Retinal pigment epithelial cell (primary cell): ENCODE data around the gene CALML5.

Source experiments
- DNase-seq: peaks from one replicate; pipeline ENCODE4 v3.0.0-alpha.2; 2010; ENCODE audit warnings: low read depth
- H3K4me3 ChIP-seq: 2 replicates; pipeline ENCODE4 v1.5.1; 2011; ENCODE audit warnings: mild to moderate bottlenecking, low read length, control low read depth, moderate library complexity
- TF ChIP-seq, protein P1 (sequence below): conservative IDR thresholded peaks from 2 replicates; pipeline ENCODE4 v1.5.1; 2011; ENCODE audit warnings: low read depth, low read length, control low read depth, inconsistent platforms

Gene CALML5

DNA sequence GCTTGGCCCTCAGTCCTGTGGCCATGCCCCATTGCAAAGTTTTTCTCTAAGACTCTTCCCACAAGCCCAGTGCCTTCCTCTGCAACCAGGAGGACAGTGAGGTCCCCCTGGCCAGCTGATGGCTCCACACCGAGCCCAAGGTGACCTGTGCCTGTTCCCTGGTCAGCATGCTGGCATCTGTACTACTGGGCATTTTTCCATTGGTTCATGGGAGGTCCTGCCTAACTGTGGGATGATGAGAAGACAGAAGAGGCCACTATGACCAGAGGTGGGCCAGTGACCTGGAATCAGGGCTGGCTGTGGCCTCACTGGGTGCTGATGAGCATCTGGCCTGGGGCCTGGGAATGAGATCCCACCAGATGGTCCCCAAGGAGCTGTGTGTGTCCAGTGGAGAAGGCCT, 45.6 kb upstream of the CALML5 start:
- no peak for DNase-seq
- TF ChIP-seq, protein P1, sequence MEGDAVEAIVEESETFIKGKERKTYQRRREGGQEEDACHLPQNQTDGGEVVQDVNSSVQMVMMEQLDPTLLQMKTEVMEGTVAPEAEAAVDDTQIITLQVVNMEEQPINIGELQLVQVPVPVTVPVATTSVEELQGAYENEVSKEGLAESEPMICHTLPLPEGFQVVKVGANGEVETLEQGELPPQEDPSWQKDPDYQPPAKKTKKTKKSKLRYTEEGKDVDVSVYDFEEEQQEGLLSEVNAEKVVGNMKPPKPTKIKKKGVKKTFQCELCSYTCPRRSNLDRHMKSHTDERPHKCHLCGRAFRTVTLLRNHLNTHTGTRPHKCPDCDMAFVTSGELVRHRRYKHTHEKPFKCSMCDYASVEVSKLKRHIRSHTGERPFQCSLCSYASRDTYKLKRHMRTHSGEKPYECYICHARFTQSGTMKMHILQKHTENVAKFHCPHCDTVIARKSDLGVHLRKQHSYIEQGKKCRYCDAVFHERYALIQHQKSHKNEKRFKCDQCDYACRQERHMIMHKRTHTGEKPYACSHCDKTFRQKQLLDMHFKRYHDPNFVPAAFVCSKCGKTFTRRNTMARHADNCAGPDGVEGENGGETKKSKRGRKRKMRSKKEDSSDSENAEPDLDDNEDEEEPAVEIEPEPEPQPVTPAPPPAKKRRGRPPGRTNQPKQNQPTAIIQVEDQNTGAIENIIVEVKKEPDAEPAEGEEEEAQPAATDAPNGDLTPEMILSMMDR, result no peak

DNA sequence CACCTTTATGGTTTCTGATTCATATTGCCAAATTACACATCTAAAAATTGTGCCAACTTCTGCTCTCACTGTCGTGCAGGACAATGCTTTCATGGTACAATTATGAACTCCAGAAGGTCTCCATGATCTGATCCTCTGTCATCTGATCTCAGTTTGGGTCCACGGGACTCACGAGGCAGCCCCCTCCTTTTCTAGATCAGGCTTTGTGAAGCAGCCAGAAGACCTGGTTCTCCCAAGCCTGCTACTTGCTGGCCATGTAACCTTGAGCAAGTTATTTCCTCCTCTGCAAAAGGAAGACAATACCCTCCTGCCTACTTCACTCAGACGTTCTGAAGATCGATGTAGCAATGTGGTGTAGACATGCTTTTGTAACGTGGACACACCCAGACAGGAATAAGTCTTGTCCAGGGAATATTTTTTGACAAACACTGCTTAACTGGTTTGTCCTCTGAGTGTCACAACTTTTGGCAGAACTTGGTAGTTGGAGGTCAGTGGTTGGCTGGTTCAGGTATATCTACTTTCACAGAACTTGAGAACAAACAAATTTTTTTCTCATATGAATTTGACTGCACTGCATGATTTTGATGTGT, 44.9 kb upstream of the CALML5 start:
- TF ChIP-seq, protein P1, result no peak
- DNase-seq, result no peak
- no peak overlapping the region for H3K4me3 ChIP-seq

More for the DNA sequence above, 45.6 kb upstream of the CALML5 start:
- H3K4me3 ChIP-seq, result no peak overlapping the region

DNA sequence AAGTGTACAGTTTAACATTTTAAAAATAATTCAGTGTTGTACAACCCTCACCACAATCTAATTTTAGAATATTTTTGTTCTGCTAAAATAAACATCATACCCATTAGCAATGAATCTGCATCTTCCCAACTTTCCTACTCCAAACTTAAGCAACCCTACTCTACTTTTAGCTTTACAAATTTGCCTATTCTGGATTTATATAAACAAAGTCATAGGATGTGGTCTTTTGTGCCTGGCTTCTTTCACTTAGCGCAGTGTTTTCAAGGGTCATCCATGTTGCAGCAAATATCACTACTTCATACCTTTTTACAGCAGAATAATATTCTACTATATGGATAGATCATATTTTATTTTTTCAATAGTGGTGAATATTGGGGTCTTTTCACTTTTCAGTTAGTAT, 44.3 kb upstream of the CALML5 start:
- TF ChIP-seq, protein P1, result no peak
- no peak overlapping the region for H3K4me3 ChIP-seq
- DNase-seq, result no peak

DNA sequence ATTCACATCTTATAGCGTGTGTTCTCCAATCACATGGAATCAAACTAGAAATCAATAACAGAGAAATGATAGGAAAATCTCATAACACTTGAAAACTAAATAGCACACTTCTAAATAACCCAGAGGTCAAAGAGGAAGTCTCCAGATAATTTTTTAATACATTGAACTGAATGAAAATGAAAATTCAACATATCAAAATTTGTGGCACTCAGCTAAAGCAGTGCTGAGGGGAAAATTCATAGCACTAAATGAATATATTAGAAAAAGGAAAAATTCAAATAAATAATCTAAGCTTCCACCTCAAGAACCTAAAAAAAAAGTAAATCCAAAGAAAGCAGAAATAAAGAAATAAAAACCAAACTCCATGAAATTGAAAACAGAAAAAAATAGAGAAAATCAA, 42.7 kb upstream of the CALML5 start:
- H3K4me3 ChIP-seq, result no peak overlapping the region
- DNase-seq, result no peak
- TF ChIP-seq, protein P1, result no peak

DNA sequence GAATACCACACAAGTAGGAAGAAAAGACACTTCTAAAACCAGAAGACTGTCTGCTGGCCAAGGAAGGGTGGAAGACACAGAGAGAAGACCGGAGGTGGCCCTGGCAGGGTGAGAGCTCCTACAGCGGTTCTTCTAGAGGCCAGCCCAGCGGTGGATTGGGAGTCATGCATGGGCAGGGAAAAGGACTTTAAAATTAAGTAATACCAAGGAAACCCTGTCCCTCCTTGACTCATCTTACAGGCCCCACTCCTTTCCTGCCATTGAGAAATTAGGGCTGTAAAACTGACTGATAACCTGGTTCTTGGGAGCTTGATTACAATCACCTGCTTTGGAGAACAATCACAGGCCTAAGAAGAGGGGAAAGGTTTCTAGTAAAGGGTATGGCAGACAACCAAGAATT, 41.5 kb upstream of the CALML5 start:
- DNase-seq, result no peak
- H3K4me3 ChIP-seq, result no peak overlapping the region

DNA sequence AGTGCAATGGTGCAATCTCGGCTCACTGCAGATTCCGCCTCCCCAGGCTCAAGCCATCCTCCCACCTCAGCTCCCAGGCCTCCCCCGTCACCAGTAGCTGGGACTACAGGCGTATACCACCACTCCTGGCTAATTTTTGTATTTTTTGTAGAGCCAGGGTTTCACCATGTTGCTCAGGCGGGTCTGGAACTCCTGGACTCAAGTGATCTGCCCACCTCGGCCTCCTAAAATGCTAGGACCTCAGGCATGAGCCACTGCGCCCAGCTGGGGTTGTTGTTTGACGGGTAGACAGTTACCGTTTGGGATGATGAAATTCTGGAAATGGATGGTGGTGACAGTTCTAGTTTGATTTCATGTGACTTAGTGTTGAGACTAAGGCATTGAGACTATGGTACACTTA, 40.7 kb upstream of the CALML5 start:
- no peak for DNase-seq
- H3K4me3 ChIP-seq, result no peak overlapping the region
- TF ChIP-seq, protein P1, result no peak

More for the DNA sequence above, 41.5 kb upstream of the CALML5 start:
- TF ChIP-seq, protein P1, result no peak

DNA sequence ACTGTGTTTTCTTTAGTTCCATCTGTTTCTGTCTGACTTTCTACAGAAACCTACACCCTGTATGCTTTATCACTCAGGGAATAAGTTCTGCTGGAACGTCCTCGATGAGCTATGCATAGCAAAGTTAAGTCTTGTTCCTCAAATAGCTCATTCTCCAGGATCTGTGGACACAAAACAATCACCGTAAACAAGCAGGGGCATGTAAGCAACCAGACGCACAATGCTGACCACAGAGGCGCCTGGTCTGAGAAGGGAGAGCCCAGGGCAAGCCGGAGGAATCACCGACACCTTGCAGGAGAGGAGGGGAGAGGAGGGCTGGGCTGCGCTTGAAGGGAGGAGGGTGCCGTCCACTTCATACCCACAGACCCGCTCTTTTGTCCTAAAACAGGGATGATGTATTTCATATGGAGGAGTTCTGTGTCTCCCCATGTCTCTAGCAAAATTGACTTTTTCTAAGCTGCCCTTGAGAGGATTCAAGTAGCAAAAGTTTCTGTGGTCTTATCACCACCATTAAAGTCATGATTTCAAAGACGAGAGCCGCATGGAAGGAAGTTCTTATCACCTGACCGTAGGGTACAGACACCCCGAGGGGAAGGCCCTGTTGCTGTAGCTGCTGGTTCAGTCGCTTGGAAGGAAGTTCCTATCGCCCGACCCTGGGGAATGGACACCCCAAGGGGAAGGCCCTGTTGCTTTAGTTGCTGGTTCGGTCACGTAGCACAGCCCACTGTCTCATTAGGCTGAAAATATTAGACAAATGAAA, 39.7 kb upstream of the CALML5 start:
- DNase-seq, result no peak
- TF ChIP-seq, protein P1, result no peak
- H3K4me3 ChIP-seq, result no peak overlapping the region
